Activated effector memory CD4-positive, alpha-beta T cell treated with Interleukin-2 at 50 U/mL for 16 hours (primary cell): Measurements from ENCODE around the gene KCTD8.
"Not testable (repeated sequence)": the region's sequence is repeated elsewhere in the genome, so short reads cannot be mapped to it uniquely, and the experiment has no call there.

Source experiments
- DNase-seq: peaks from one replicate; pipeline ENCODE4 v3.0.0-alpha.2; 2020

Gene KCTD8

DNA sequence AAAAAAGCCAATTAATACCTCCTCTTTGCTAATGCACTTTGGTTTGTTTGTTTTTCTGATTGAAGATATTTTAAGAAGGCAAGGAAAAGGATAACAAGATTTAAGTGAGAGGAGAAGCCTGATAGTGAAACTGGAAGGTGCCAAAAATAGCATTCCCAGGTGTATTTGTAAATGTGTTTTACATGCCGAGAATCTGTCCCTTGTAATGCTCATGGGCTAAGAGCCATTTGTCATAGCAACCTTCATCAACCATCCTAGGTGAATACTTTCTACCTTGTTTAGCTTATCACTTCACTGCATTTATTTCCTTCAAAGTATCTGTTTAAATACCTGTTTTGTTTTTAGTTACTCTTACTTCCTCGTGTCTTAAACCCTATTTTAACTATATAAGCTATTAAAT is 127.8 kb downstream of the KCTD8 start:
- no peak for DNase-seq

DNA sequence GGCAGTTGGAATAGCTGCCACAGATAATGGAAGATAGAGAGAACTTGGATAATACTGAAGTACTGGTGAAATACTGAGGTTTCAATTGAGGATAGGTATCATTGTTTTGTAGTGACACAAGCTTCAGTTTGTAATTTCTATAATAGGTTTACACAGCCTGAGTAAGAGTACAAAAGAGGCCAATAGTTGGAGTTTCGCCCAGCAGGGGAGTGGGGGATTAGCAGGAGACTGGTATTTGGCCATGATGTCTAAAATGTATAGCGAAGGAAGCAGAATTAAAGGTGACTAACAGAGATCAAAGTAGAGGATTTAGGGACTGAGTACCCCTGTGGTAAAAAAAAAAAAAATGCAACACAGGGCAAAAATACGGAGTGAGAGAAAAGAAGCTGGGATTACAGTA is 129.5 kb downstream of the KCTD8 start:
- DNase-seq, result no peak

DNA sequence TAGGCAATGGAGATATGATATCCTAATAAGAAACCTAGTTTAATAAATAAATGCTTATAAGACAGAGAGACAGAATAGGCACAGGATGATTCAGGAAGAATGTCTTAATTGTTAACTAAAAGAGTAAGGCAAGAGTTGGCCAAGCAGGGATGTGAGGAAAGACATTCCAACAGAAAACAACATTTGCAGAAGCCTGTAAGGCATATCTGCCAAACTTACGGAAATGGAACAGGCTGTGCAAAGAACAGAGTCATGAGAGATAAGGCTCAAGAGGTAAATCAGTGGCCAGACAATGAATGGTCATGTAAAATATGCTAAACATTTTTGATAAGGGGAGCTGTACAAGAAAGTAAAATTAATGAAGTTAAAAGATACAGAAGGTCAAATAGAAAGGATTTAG is 134.9 kb downstream of the KCTD8 start:
- no peak for DNase-seq

- DNase-seq, result no peak
Observed at GRCh38 chr4:44287505-44287904, 161.1 kb downstream of the KCTD8 start.

GRCh38 chr4:44279469-44279868 is 169.1 kb downstream of the KCTD8 start:
- DNase-seq, result no peak

GRCh38 chr4:44279066-44279465 is 169.5 kb downstream of the KCTD8 start:
- no peak for DNase-seq

GRCh38 chr4:44257461-44257860 is 191.1 kb downstream of the KCTD8 start:
- DNase-seq, result no peak

DNA sequence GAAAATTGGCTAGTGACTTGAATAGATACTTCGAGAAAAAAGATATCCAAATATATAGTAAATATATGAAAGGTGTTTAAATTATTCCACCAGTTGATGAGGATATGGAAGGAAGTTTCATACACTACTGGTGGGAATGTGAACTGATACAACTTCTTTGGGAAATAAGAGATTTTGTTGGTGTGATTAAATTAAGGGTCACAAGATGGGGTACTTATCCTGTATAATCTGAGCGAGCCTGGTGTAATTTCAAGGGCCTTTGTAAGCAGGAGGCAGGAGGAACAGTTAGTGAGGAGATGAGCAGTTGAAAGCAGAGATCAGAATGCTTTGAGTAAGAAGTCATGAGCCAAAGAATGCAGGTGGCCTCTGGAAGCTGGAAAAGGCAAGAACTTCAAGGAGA is 192.2 kb downstream of the KCTD8 start:
- no peak for DNase-seq

- DNase-seq, result no peak
Observed at GRCh38 chr4:44237643-44238042, 211.0 kb downstream of the KCTD8 start.

GRCh38 chr4:44235897-44236296 is 212.7 kb downstream of the KCTD8 start:
- DNase-seq, result no peak

DNA sequence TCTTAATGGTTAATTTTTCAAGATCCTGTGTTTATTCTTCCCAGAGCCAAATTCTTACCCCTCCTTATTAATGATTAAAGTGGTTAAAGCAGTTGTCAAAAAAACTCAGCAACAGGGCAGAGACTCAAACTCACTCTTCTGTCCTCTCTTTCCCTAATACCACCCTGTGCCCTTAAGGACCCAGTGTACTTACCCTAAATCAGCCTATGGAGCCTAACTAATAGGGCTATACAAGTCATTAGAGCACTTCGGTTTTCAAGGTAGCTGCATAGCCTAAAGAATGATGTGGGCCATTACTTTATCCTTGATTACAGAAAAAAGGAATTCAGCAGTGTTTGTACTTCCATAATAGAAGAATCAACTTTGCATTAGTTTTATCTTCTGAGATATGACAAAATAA is 216.3 kb downstream of the KCTD8 start:
- DNase-seq, result no peak

- no peak for DNase-seq
Observed at GRCh38 chr4:44231006-44231405, 217.6 kb downstream of the KCTD8 start.

GRCh38 chr4:44228326-44228725 is 220.3 kb downstream of the KCTD8 start:
- no peak for DNase-seq

GRCh38 chr4:44221407-44221806 is 227.2 kb downstream of the KCTD8 start:
- no peak for DNase-seq

DNA sequence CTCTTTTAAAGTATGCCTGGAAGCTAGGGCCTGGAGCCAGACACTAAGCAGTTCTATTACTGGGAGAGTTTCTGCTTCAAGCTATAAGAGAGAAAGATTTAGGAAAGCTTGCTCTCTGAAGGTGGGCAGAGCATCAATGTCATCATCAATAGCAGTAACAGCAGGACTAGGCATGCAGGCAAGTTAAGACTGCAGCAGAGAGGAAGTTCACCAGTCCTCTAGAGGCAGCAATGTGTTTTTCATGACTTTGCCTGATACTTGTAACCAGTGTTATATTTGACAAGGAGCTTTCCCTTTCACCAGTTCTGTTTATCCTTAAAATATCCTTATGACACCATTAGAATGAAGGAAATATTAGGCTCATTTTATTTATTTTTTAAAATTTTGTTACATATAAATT is 237.9 kb downstream of the KCTD8 start:
- DNase-seq, result no peak

GRCh38 chr4:44196796-44197195 is 251.8 kb downstream of the KCTD8 start:
- no peak for DNase-seq

- DNase-seq, result no peak
Observed at GRCh38 chr4:44194365-44194764, 254.2 kb downstream of the KCTD8 start.

DNA sequence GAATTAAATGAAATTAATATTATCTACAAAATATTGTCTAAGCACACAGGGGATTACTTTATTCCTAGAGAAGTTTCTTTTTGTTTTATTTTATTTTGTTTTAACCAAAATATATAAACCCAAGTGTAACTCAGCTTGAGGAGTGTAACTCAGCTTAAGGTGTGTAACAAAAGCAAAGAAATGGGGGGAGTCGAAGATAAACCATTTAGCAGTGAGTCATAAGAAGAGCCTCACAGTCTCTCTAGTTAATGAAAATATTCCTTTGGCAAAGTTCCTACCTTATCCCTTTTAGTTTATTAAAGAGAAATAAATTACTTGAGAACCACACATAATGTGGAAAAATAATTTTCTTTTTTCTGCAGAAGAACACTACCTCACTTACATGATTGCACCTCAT is 261.8 kb downstream of the KCTD8 start:
- DNase-seq, result no peak

DNA sequence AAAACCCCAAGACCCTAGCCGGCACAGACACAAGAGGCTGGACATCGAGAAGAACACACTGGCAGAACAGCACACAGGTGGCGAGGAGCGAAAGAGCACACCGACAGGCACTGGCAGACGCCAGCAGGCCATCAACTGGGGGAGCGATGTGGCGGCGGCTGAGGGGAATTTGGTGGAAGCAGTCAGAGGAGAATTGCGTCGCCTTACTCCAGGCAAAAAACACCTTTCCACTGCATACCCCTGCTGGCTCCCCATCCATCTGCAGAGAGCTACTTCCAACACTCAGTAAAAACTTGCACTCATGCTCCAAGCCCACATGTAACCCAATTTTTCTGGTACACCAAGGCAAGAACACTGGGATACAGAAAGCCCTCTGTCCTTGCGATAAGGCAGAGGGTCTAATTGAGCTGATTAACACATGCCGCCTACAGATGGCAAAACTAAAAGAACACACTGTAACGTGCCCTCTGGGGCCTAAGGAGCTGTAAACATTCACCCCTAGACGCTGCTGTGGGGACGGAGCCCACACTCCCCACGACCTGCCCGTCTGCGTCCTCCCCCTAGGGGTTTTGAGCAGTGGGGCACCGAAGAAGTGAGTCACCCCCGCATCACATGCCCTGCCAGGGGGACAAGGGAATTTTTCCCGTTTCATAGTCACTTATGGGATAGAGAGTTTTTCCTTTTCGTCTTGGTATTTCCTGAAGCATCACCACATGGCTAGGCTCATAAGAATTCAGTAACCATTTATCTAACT is 262.3 kb downstream of the KCTD8 start:
- no peak for DNase-seq

GRCh38 chr4:44181491-44182349 is 266.9 kb downstream of the KCTD8 start:
- not testable (repeated sequence) for DNase-seq

GRCh38 chr4:44167766-44168165 is 280.8 kb downstream of the KCTD8 start:
- not testable (repeated sequence) for DNase-seq

- no peak for DNase-seq
Observed at GRCh38 chr4:44165938-44166337, 282.7 kb downstream of the KCTD8 start.

DNA sequence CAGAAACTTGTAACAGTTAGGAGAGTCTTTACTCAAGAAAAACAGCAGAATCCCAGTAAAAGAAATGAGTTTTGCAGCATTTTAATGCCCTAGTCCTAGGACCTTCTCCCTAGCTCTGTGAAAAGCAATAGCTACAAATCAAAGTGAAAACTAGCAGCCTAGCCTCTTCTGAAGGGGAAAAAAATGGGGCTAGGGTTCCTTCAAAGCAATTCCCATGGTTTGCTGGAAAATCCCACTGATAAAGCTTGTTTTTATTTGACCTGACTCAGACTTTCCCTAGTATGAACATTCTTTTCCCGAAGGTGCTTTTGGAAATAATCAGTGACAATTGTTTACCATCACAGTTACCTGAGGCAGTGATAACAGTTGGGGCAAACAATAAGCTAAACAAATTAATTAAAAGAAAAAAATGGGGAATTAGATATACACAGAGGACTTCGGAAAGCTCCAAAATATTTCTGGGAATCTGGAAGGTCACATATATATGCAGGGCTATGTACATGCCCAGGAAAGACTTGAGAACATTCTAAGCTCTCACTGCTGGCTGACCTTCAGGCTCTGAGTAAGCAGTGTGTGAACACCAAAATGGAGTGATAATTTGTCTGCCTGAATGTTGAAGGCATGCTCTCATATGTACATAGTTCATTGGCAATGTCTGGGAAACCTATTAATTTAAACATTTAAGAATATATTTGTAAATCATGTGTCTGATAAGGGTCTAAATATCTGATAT is 285.9 kb downstream of the KCTD8 start:
- DNase-seq, result no peak

- DNase-seq, result no peak
Observed at GRCh38 chr4:44161756-44162155, 286.9 kb downstream of the KCTD8 start.
